GM19463 (cell line): ENCODE results near the gene CNGA3.
"Not testable (repeated sequence)": the region's sequence is repeated elsewhere in the genome, so short reads cannot be mapped to it uniquely, and the experiment has no call there.

Source experiments
- ATAC-seq: cut with Tn5 transposase; IDR thresholded peaks from one replicate; pipeline ENCODE4 v1.9.1; 2021; ENCODE audit warnings: mild to moderate bottlenecking, moderate library complexity; ENCODE audit not compliant: unreplicated experiment

Gene CNGA3

DNA sequence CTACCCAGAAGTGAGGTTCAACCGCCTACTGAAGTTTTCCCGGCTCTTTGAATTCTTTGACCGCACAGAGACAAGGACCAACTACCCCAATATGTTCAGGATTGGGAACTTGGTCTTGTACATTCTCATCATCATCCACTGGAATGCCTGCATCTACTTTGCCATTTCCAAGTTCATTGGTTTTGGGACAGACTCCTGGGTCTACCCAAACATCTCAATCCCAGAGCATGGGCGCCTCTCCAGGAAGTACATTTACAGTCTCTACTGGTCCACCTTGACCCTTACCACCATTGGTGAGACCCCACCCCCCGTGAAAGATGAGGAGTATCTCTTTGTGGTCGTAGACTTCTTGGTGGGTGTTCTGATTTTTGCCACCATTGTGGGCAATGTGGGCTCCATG is 49.7 kb downstream of the CNGA3 start:
- ATAC-seq = no peak

DNA sequence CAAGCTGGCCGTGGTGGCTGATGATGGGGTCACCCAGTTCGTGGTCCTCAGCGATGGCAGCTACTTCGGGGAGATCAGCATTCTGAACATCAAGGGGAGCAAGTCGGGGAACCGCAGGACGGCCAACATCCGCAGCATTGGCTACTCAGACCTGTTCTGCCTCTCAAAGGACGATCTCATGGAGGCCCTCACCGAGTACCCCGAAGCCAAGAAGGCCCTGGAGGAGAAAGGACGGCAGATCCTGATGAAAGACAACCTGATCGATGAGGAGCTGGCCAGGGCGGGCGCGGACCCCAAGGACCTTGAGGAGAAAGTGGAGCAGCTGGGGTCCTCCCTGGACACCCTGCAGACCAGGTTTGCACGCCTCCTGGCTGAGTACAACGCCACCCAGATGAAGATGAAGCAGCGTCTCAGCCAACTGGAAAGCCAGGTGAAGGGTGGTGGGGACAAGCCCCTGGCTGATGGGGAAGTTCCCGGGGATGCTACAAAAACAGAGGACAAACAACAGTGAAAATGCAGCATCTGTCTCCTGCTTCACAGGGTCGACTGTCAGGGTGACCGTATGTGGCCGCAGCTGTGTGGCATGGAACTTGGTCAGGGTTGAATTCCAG is 50.6 kb downstream of the CNGA3 start:
- ATAC-seq = no peak

DNA sequence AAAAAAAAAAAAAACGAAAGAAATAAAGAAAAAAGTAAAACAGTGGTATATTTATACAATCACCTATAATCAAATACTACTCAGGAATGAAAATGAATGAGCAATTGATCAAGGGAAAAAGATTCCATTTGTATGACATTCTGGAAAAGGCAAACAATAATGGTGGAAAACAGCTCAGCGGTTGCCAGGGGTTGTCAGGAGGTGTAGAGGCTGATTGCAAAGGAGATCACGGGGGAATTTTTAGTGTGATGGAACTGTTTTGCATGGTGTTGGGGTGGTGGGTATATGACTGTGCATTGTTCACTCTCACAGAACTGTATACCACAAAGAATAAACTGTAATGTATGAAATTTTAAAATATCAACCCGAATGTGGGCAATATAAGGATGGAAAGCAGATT is 52.9 kb downstream of the CNGA3 start:
- ATAC-seq = no peak

DNA sequence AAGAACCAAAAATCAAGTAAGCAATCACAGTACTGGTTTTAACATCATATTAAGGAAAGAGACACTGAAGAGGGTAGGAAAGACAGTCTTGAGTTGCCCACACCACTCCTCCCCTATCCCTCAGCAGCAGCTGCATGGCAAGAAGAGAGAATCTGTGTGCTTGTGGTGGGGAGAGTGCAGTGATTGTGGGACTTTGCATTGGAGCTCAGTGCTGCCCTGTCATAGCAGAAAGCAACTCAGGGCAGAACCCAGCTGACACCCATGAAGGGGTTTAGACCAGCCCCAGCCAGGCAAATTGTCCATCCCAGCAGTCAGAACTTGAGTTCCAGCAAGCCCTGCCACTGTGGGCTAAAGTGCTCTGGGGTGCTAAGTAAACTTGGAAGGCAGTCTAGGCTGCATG is 57.6 kb downstream of the CNGA3 start:
- no peak for ATAC-seq

DNA sequence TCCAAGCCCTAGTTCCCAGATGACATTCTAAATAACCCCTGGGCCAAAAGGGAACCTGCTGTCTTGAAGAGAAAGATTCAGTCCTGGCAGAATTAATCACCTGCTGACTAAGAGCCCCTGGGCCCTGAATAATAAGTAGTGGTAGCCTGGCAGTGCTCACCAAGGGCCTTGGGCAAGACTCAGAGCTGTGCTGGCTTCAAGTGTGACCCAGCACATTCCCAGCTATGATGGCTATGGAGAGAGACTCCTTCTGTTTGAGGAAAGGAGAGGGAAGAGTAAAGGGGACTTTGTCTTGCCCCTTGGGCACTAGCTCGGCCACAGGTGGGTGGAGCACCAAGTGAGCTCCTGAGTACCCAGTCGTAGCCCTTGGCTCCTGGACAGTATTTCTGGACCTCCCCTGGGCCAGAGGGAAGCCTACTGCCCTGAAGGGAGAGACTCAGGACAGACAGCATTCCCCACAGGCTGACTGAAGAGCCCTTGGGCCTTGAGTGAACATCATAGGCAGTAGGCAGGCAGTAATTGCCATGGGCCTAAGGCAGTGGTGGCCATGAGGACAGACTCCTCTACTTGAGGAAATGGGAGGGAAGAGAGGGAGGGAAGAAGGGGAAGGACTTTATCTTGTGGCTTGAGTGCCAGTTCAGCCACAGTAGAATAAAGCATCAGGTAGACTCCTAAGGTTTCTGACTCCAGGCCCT is 58.4 kb downstream of the CNGA3 start:
- no peak for ATAC-seq

DNA sequence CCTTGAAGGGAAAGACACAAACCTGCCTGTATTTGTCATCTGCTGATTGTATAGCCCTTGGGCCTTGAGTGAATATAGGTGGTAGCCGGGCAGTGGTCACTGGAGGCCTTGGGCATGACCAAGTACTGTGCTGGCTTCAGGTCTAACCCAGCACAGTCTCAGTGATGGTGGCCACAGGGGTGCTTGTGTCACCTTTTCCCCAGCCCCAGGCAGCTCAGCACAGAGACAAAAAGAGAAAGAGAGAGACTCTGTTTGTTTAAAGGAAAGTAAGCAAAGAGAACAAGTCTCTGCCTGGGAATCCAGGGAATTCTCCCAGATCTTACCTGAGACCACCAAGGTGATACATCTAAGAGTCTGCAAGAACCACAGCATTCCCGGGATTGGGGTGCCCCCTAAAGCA is 59.0 kb downstream of the CNGA3 start:
- ATAC-seq = no peak

DNA sequence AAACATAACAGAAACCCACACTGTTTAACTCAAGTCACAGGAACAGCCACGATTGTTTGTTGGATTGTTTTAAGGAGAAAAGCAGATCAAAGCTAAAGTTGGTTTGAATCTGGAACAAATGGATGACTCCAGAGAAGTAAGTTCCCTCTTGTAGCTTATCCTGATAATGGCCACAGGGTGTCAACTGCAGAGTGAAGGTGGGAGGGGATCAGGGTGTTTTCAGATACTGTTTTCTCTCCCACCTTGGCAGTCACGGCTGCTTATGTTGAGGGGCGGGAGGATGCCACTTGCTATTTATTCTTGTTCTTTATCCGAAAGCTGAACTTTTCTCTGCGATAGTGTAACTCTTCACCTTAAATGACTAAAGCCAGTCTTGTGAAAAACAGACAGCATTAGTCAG is 61.9 kb downstream of the CNGA3 start:
- no peak for ATAC-seq

DNA sequence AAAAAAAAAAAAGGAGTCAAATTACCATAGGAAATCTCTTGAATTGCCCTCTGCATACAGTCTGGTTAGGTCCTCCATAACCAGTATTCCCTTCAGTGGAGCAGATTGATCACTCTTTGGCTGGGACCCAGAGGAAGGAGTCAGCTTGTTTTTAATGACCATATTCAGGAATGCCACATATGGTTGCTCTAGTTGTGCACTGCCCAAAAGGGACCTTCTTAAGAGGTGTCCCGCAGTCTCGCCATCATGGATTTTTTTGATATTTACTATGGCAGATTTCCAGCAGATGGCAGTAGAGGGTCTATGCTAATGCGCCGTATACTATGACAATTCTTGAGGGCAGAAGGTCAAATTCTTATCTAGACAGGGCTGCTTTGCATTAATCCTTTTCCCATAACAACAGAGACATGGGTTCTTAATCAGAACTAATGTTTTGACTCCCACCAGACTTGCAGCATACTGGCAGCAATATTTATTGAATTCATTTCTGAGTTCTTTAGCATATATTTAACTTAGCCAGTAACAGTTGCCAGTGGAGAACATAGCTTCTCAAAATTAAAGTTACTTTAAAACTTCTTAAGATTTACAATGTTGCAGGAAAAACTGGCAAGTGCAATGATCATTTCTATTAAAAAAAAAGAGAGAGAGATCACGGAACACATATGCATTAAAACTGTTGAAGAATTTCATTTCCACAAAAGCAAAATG is 66.6 kb downstream of the CNGA3 start:
- peak; percentile 62 for ATAC-seq

DNA sequence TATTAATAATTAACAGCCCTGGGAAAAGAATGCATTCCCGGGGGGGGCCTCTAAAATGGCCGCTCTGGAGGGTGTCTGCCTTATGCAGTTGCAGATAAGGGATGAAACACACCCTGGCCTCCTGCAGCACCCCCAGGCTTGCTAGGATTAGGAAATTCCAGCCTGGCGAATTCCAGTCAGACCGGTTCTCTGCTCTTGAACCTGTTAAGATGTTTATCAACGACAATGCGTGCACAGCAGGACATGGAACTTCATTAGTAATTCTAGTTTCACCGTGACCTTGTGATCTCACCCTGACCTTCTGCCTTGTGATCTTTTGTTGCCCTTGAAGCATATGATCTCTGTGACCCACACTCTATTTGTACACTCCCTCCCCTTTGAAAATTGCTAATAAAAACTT is 68.0 kb downstream of the CNGA3 start:
- ATAC-seq = not testable (repeated sequence)

DNA sequence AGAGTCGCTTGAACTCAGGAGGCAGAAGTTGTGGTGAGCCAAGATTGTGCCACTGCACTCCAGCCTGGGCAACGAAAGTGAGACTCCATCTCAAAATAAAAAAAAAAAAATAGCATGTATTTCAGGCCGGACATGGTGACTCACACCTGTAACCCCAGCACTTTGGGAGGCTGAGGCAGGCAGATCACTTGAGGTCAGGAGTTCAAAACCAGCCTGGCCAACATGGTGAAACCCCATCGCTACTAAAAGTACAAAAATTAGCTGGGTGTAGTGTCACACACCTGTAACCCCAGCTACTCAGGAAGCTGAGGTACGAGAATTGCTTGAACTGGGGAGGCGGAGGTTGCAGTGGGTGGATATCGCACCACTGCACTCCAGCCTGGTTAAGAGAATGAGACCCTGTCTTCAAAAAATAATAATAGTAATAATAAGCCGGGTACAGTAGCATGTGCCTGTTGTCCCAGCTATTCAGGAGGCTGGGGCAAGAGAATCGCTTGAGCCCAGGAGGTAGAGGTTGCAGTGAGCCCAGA is 69.5 kb downstream of the CNGA3 start:
- not testable (repeated sequence) for ATAC-seq

DNA sequence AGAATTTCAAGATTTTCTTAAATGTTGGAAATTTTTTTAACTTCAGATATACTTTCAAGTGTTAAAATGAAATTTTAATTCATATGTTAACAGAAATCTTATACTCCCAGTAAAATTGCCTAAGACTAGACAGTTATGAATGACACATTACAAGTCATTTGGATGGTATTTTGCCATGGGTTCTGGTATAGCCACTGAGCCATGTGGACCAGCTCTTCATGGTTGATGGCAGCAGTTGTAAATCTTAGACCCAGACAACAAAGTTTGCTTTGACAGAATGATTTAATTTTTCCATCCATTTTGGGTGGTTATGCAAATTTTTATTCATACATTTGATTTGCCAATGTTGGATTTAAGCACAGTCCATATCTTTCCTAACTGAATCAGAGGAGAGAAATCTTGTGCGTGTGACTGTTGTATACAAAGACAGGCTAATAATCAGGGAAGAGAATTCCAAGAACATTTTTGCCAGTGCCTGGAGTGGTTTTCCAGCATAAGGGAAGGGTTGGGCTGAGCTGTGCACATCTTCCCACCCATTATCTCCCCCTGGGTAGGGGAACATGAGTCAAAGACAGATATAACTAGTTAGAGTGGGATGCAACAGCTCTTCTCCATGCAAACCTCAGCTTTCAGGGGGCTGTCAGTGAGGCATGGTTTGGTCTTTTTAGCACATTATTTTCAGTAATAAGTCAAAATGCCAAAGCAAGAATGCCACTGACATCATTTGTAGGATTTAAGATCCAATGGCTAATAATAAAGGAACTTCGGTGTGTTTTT is 70.3 kb downstream of the CNGA3 start:
- no peak for ATAC-seq

DNA sequence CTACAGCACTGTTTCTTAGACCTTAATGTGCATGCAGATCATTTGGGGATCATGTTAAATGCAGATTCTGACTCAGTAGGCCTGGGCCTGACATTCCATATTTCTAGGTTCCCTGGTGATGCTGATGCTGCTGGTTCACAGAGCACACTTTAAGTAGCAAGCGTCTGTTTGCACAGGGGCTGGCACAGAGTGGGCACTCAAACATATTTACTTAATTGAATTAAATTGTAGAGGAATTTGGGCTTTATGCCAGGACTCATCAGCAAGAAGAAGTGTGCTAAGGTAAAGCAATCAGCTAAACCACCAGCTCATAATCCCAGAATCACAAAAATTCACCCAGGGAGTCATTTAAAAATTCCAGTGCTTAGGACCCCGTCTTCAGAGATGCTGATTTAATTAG is 73.3 kb downstream of the CNGA3 start:
- ATAC-seq = no peak

DNA sequence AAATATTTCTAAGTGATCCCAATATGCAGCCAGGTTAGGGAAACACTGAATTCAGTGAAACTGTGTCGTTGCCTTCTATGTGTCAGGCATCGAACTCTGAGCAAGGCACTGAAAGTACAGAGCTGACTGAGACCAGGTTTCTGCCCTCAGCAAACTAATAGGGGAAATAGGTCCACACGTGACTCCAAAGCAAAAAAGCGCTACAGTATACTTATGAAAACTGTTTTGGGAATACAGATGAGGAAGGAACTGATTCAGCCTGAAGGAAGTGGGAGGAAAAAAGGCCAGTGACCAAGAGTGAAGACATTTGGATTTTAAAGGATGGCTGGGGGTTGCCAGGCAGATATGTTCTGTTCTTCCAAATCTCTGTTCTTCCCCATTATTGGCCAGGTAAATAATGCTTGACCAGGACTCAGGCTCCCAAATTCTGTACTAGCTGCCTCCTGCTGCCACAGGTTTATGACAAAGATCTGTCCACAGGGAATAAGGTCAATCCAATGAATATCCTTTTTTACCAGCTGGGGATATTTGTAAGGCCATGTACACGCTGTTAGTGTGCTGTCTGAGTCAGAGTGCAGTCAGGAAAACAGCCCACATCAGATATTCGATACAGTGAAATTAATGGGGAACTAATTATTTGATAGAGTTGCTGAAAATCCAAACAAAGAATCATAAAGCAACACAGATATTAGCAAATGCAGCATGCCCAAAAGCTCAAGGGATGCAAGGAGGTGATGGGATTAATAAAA is 73.9 kb downstream of the CNGA3 start:
- ATAC-seq = no peak

DNA sequence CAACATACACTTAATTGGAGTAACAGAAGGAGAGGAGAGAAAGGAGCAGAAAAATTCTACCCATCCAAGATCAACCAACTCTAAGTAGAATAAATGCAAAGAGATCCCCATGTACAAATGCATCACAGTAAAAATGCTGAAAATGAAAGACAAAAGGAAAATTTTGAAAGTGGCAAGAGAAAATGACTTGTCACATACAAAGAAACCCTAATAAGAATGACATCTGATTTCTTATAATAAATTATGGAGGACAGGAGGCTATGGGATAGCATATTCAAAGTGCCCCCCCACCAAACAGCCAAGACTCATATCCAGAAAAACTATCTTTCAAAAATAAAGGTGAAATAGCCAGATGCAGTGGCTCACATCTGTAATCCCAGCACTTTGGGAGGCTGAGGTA is 76.2 kb downstream of the CNGA3 start:
- no peak for ATAC-seq

DNA sequence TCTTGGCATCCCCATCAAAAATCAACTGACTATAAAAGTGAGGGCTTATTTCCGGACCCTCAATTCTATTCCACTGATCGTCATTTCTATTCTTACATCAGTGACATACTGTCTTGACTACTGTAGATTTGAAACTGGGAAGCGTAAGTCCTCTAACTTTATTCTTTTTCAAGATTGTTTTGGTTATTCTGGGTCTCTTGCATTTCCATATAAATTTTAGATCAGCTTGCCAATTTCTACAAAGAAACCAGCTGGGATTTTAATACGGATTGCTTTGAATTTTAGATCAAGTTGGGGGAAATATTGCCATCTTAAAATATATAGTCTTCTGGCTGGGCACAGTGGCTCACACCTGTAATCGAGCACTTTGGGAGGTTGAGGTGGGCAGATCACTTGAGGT is 80.5 kb downstream of the CNGA3 start:
- no peak for ATAC-seq

DNA sequence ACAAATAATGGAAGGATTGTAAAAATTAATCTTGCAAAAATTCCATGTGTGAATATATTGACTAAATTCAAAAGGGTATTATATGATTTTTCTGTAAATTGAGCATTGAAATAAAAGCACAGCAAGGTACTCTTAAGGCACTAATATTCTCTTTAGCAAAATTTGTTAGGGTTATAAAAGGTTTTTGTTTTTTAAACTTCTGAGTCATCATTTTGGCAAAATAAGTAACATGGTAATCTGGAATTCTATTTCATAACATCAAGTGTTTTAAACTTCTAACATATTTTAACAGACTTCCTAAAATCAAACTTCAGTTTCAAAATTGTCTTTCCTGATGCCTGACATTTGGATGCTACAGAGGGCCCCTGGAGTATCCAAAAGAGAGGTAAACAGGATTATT is 85.9 kb downstream of the CNGA3 start:
- ATAC-seq = no peak

DNA sequence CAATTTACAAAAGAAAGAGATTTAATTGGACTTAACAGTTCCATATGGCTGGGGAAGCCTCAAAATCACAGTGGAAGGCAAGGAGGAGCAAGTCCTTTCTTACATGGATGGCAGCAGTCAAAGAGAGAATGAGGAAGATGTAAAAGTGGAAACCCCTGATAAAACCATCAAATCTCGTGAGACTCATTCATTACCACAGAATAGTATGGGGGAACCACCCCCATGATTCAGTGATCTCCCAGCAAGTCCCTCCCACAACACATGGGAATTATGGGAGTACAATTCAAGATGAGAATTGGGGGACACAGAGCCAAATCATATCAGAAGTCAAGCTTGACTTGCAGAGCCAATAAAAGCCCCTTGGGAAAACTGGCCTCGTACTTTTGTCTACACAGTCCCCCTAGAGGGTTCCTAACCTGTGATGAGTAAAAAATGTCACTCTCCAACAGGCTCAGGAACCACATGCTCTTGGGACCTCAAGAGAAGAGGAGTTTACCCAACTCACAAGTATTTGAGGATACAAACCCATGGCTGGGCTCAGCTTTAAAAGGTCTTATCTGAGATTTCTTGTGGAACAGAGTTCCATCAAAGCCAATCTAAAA is 87.2 kb downstream of the CNGA3 start:
- no peak for ATAC-seq

DNA sequence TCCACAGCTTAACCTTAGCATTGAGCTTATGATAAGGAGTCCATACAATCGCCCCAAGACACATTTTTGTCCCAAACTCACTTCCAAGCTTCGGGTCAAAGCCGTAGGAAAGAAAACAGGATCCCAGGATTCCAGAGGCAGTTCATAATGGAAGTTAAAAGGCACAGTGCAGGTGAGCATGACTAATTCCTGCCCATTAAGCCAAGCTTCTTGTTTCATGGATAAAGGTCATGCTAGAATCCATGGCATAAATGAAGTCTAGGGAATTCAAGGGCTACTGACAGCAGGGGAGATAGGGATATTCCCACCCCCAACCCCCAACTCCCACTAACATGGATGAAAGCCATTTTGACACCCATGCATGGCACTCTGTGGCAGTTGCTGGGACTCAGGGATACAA is 88.2 kb downstream of the CNGA3 start:
- no peak for ATAC-seq

DNA sequence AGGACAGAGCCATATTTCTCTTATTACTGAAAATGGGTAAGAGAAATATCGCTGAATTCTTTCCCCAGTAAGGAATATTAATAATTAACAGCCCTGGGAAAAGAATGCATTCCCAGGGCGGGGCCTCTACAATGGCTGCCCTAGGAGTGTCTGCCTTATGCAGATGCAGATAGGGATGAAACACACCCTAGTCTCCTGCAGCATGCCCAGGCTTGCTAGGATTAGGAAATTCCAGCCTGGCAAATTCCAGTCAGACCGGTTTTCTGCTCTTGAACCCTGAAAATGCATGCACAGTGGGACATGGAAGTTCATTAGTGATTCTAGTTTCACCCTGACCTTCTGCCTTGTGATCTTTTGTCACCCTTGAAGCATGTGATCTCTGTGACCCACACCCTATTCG is 89.4 kb downstream of the CNGA3 start:
- not testable (repeated sequence) for ATAC-seq

DNA sequence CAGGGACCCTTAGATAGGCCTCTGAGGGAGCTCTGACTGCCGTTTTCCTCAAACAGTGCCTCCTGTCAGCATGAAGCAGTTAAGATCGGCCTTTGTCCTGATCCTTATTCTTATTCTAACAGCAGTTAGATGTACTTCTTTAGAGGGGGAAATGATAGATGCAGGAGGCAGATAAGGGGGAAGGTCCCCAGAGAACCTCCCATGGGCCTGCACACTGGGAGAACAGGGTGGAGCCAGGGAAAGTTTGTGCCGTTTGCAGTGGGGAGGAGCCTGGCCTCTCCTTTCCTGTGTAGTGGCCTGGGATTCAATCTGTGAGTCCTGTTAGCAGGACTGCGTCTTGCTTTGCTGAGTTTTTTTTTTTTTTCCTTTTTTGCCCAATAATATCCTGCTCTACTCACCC is 90.5 kb downstream of the CNGA3 start:
- no peak for ATAC-seq
